ENCODE measurements around the gene NOTO. TPM values are rescaled to one million over a fixed set of nuclear protein-coding genes. Genes with fewer than 3 reads are reported as not detected.

NOTO gene
- total RNA-seq, 1 experiment from 2014 or later, result 0.66 TPM

- Histone ChIP-seq H4K20me1 (ENCODE audit: control insufficient read depth, insufficient read depth, insufficient read length) (no peaks in the 10 kb centered on the region), H3K14ac (ENCODE audit: insufficient read depth, low read length) (no peak overlapping the region), H3K79me2 (ENCODE audit: insufficient read depth, low read length) (no peaks in the 10 kb centered on the region), H4K5ac (ENCODE audit: insufficient read length, low read depth, low read length) (no peak overlapping the region), H3K9ac (ENCODE audit: extremely low read depth, insufficient read length, low read length) (no peak overlapping the region), H4K8ac (replicated peaks; ENCODE audit: insufficient read length, low read depth, low read length) (no peak overlapping the region), H3K23ac (ENCODE audit: insufficient read length, low read depth, low read length) (no peak overlapping the region), H3K18ac (ENCODE audit: insufficient read length, low read depth, low read length) (no peak overlapping the region), H3K56ac (ENCODE audit: insufficient read length, low read depth, low read length) (no peak overlapping the region), H2BK15ac (ENCODE audit: low read depth, low read length) (no peak overlapping the region), H2AK5ac (ENCODE audit: insufficient read length, low read length) (no peak overlapping the region), H3K23me2 (ENCODE audit: insufficient read length, low read depth, low read length, poor library complexity, severe bottlenecking) (no peaks in the 10 kb centered on the region), H3K9me3 (ENCODE audit: control insufficient read depth, low read depth, low read length) (no peaks in the 10 kb centered on the region), H3K27me3 (ENCODE audit: insufficient read depth, low read length) (no peaks in the 10 kb centered on the region), H2BK5ac (ENCODE audit: insufficient read length, low read length) (no peak overlapping the region), H3K27ac (ENCODE audit: insufficient read length, low read depth, low read length) (no peak overlapping the region), H2BK120ac (ENCODE audit: low read depth, low read length, poor library complexity, severe bottlenecking) (no peak overlapping the region), H2AFZ (ENCODE audit: low read length) (no peak overlapping the region), H2BK20ac (ENCODE audit: low read depth, low read length, poor library complexity, severe bottlenecking) (no peak overlapping the region), H3K4ac (ENCODE audit: low read depth, low read length) (no peak overlapping the region), H3K4me2 (ENCODE audit: insufficient read depth, insufficient read length, low read length) (no peak overlapping the region), H3K4me1 (ENCODE audit: insufficient read depth, low read length) (no peaks in the 10 kb centered on the region), H3K79me1 (ENCODE audit: insufficient read depth, low read depth, low read length, poor library complexity, severe bottlenecking) (no peaks in the 10 kb centered on the region), H2BK12ac (ENCODE audit: insufficient read length, low read depth, low read length) (no peak overlapping the region), H4K91ac (ENCODE audit: insufficient read length, low read depth, low read length) (no peak overlapping the region), H3T11ph (ENCODE audit: low read length) (no peak overlapping the region)
- H3K4me3 Mint-ChIP-seq, result no peak overlapping the region
- WGBS (ENCODE audit: extremely low coverage, insufficient read length, low lambda C conversion rate), result no CpG with 5 or more reads among the region's 3 CpGs
- H3K27ac Mint-ChIP-seq, result no peak overlapping the region
- no peaks in the 10 kb centered on the region for H3K27me3 Mint-ChIP-seq (ENCODE audit: low read depth)
- no peaks in the 10 kb centered on the region for H3K4me1 Mint-ChIP-seq
- no peaks in the 10 kb centered on the region for H3K9me3 Mint-ChIP-seq
- H3K36me3 Mint-ChIP-seq (ENCODE audit: insufficient read depth in 1 of 3, low read depth in 3 of 3), result peaks cover 11 to 33% (median 31%) of the 10 kb centered on the region in 3 experiments; a peak in 6 of 7 replicates
- no peak for DNase-seq
- no peak for TF ChIP-seq CTCF (conservative IDR thresholded peaks at IDR 0.05)
Measured at GRCh38 chr2:73227086-73227485, 24.7 kb downstream of the NOTO start.

All from H9 (cell line).